Karpas-422 (cell line): ENCODE measurements around the gene COMP. TPM values are rescaled to one million over a fixed set of nuclear protein-coding genes. Genes with fewer than 3 reads are reported as not detected.

ENCODE experiments used
- DNase-seq: peaks from one replicate; pipeline ENCODE4 v3.0.0-alpha.2; 2015
- H2AFZ ChIP-seq: fragments of 200-600 bp; sonication (generic); 2 replicates; pipeline ENCODE4 v1.6.1; 2014; ENCODE audit warnings: antibody characterized with exemption, low read length, mixed read lengths
- H3K27ac ChIP-seq: fragments of 200-600 bp; sonication (generic); 2 replicates; pipeline ENCODE4 v1.5.1; 2014; ENCODE audit warnings: mild to moderate bottlenecking, low read length, moderate library complexity
- H3K27me3 ChIP-seq: fragments of 200-600 bp; sonication (generic); 2 replicates; pipeline ENCODE4 v1.6.1; 2014; ENCODE audit warnings: low read length, mixed read lengths
- H3K36me3 ChIP-seq: fragments of 200-600 bp; sonication (generic); 2 replicates; pipeline ENCODE4 v1.6.1; 2014; ENCODE audit warnings: low read length, mixed read lengths; ENCODE audit not compliant: insufficient read depth
- H3K4me1 ChIP-seq: fragments of 200-600 bp; sonication (generic); 2 replicates; pipeline ENCODE4 v1.6.1; 2014; ENCODE audit warnings: mild to moderate bottlenecking, low read length, mixed read lengths
- H3K4me2 ChIP-seq: fragments of 200-600 bp; sonication (generic); 2 replicates; pipeline ENCODE4 v1.6.1; 2014; ENCODE audit warnings: low read length, low read depth, mild to moderate bottlenecking; ENCODE audit not compliant: poor library complexity, severe bottlenecking
- H3K4me3 ChIP-seq: fragments of 200-600 bp; sonication (generic); 2 replicates; pipeline ENCODE4 v1.5.1; 2014; ENCODE audit warnings: mild to moderate bottlenecking, antibody characterized with exemption, low read length, mixed read lengths
- H3K79me2 ChIP-seq: fragments of 200-600 bp; sonication (generic); 2 replicates; pipeline ENCODE4 v1.6.1; 2014; ENCODE audit warnings: mild to moderate bottlenecking, low read length, mixed read lengths
- H3K9ac ChIP-seq: fragments of 200-600 bp; sonication (generic); 2 replicates; pipeline ENCODE4 v1.6.0; 2014; ENCODE audit warnings: low read length
- H3K9me2 ChIP-seq: fragments of 200-600 bp; sonication (generic), shearing (Covaris generic); replicated peaks from 2 replicates; pipeline ENCODE4 v1.6.0; 2014; ENCODE audit warnings: mild to moderate bottlenecking, low read length, moderate library complexity; ENCODE audit not compliant: insufficient read depth
- H3K9me3 ChIP-seq: fragments of 300-700, 200-600 bp; sonication (generic); 2 replicates; pipeline ENCODE4 v1.6.1; 2014; ENCODE audit warnings: low read length, mixed read lengths
- H4K20me1 ChIP-seq: fragments of 200-600 bp; sonication (generic); 2 replicates; pipeline ENCODE4 v1.6.1; 2014; ENCODE audit warnings: mild to moderate bottlenecking, antibody characterized with exemption, low read length, low read depth; ENCODE audit not compliant: insufficient read depth
- total RNA-seq: library from RNA; depleted of rRNA; stranded (reverse); fragments of >200 nt; shearing (Covaris generic); gene quantifications from 2 replicates; pipeline ENCODE4 v1.2.3, GENCODE V29; 2014; ENCODE audit warnings: low replicate concordance

Gene COMP
- total RNA-seq, 1 experiment from 2014 or later = not detected

DNA sequence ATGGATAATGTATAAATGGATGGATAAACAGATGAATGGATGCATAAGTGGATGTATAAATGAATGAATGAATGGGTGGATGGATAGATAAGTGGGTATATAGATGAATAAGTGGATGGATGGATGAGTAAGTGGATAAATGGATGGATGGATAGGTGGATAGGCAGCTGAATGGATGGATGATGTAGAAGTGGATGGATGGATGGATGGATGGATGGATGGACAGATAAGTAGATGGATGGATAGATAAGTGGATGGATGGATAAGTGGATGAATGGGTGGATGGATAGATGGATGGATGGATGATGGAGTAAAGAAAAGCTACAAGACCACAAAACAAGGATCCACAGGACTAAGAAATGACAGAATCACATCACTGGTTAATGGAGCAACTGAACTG, 9.0 kb upstream of the COMP start:
- H3K27ac ChIP-seq = no peak overlapping the region
- no peak overlapping the region for H3K4me2 ChIP-seq
- H4K20me1 ChIP-seq = no peaks in the 10 kb centered on the region
- H2AFZ ChIP-seq = no peak overlapping the region
- no peaks in the 10 kb centered on the region for H3K9me3 ChIP-seq
- no peaks in the 10 kb centered on the region for H3K4me1 ChIP-seq
- H3K79me2 ChIP-seq = no peaks in the 10 kb centered on the region
- no peak overlapping the region for H3K9ac ChIP-seq
- no peaks in the 10 kb centered on the region for H3K27me3 ChIP-seq
- H3K4me3 ChIP-seq = no peak overlapping the region
- no peak for DNase-seq
- no peaks in the 10 kb centered on the region for H3K36me3 ChIP-seq
- H3K9me2 ChIP-seq = no peaks in the 10 kb centered on the region

DNA sequence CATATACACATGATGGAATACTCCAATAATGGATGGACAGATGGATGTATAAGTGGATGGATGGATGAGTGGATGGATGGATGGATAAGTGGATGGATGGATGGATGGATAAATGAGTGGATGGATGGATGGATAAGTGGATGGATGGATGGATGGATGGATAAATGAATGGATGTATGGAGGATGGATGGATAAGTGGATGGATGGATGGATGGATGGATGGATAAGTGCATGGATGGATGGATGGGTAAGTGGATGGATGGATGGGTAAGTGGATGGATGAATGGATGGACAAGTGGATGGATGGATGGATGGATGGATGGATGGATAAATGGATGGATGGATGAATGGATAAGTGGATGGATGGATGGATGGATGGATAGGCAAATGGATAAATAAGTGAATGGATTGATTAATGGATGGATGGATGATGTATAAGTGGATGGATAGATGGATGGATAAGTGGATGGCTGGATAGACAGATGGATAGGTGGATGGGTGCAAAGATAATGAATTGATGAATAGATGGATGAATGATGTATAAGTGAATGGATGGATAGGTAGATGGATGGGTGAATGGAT, 8.4 kb upstream of the COMP start:
- Histone ChIP-seq H3K4me3 (no peak overlapping the region), H3K79me2 (no peaks in the 10 kb centered on the region), H3K9ac (no peak overlapping the region), H3K4me1 (no peaks in the 10 kb centered on the region), H3K27me3 (no peaks in the 10 kb centered on the region), H2AFZ (no peak overlapping the region), H3K9me3 (no peaks in the 10 kb centered on the region), H3K4me2 (no peak overlapping the region), H3K27ac (no peak overlapping the region), H4K20me1 (no peaks in the 10 kb centered on the region), H3K36me3 (no peaks in the 10 kb centered on the region), H3K9me2 (no peaks in the 10 kb centered on the region)
- DNase-seq = no peak

DNA sequence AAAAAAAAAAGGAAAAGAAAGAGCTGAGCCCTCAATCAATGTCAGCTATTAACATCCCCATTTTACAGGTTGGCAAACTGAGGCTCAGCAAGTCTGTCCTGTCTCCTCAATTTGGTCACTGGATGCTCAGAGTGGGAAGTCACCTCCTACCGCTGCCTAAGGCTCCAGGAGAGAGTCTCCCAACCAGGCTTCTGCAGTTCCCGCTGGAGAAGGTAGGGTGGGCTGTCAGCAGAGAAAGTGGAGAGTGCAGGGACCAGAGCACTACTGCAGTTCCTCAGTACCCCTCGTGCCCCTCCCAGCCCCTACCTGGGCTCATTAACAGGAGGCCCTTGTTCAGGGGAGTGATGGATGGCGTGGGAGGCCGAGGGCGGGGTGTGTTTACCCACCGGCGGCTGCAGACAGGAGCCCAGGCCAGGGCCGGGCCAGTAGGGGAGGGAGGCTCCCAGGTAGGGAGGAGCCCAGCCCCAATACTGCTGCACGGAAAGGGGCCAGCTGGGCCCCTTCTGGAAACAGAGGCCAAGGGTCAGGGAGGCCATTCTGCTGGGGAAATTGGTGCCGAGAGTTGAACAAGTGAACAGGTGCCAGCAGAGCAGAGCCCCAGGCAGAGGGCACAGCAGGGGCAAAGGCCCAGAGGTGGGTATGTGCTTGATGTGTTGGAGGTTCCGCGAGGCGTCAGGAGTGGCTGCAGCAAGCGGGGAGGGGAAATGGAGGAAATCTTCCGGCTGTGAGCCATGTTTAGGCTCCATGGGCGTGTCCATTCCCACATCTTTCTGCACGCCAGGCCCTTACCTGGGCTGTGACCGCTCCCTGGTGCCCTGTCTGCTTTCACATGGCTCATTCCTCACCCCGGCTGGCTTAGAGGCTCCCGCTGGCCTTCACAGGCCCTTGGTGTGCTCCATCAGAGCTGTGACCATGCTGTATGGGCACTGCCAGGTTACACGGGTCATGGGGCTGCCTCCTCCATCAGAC, 7.6 kb upstream of the COMP start:
- DNase-seq = no peak
- Histone ChIP-seq H3K27me3 (no peaks in the 10 kb centered on the region), H3K4me2 (no peak overlapping the region)

DNA sequence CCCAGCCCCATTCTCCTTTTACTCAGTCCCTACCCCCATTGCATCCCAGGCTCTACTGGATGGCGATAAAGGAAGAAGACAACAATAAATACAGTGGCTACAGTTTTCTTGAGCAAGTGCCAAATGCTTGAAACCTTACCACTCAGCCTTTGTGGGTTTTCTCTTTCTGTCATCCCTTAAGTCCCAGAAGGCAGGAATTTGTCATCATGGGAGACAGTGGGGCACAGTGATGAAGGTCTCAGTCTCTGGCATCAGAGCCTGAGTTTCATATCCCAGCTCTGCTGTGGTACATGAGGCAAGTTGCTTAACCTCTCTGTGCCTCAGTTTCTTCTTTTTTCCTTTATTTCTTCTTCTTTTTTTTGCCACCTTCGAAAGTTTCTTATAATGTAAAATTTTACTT, 5.1 kb upstream of the COMP start:
- H3K27ac ChIP-seq = no peak overlapping the region
- no peaks in the 10 kb centered on the region for H4K20me1 ChIP-seq
- no peaks in the 10 kb centered on the region for H3K9me2 ChIP-seq
- no peaks in the 10 kb centered on the region for H3K27me3 ChIP-seq
- no peak overlapping the region for H2AFZ ChIP-seq
- no peak overlapping the region for H3K4me2 ChIP-seq
- DNase-seq = no peak
- no peaks in the 10 kb centered on the region for H3K36me3 ChIP-seq
- no peaks in the 10 kb centered on the region for H3K79me2 ChIP-seq
- no peaks in the 10 kb centered on the region for H3K4me1 ChIP-seq
- H3K4me3 ChIP-seq = no peak overlapping the region
- H3K9ac ChIP-seq = no peak overlapping the region
- H3K9me3 ChIP-seq = no peaks in the 10 kb centered on the region

More for the DNA sequence above, 7.6 kb upstream of the COMP start:
- Histone ChIP-seq H3K9me2 (no peaks in the 10 kb centered on the region), H4K20me1 (no peaks in the 10 kb centered on the region), H3K9ac (no peak overlapping the region), H3K27ac (no peak overlapping the region), H3K4me1 (no peaks in the 10 kb centered on the region), H2AFZ (no peak overlapping the region), H3K36me3 (no peaks in the 10 kb centered on the region), H3K79me2 (no peaks in the 10 kb centered on the region), H3K4me3 (no peak overlapping the region), H3K9me3 (no peaks in the 10 kb centered on the region)

DNA sequence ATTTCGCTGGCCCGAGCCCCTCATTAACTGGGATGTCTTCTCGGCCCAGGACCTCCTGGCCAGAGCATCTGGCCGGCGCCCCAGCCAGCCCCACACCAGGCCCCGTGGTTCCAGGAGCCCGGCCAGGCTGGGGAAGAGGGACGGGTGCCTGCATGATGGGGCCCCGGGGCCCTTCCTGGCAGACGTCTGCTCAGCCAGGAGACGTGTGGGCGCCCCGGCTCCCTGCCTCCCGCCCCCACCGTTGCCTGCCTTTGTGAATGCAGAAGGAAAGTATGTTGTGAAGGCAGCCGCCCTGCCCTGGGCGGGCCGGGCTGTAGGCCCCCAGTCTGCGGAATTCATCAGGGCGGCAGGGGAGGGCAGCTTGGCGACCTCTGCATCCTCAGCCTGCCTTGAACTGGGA, 4.4 kb upstream of the COMP start:
- H2AFZ ChIP-seq = no peak overlapping the region
- no peak for DNase-seq
- no peak overlapping the region for H3K9ac ChIP-seq
- H3K36me3 ChIP-seq = no peaks in the 10 kb centered on the region
- H3K4me3 ChIP-seq = no peak overlapping the region
- no peak overlapping the region for H3K27ac ChIP-seq
- H3K9me2 ChIP-seq = no peaks in the 10 kb centered on the region
- H3K27me3 ChIP-seq = no peaks in the 10 kb centered on the region
- H3K4me1 ChIP-seq = no peaks in the 10 kb centered on the region
- H3K4me2 ChIP-seq = no peak overlapping the region
- no peaks in the 10 kb centered on the region for H4K20me1 ChIP-seq
- no peaks in the 10 kb centered on the region for H3K79me2 ChIP-seq
- H3K9me3 ChIP-seq = no peaks in the 10 kb centered on the region

DNA sequence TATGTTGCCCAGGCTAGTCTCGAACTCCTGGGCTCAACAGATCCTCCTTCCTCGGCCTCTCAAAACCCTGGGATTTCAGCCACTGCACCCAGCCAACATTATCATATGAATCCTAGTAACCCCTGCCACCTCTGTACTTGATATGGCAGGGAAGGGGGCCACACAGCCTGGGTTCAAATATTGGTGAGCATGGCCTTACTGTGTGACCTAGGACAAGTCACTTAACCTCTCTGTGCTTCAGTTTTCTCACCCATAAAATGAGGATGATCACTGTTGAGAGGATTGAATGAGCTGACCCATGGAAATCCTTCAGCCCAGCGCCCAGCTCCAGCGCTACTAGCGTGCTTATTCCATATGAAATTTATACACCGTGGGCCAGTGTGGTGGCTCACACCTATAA, 3.6 kb upstream of the COMP start:
- H3K4me2 ChIP-seq = no peak overlapping the region
- no peaks in the 10 kb centered on the region for H3K27me3 ChIP-seq
- H3K36me3 ChIP-seq = no peaks in the 10 kb centered on the region

GRCh38 chr19:18794029-18794313, 2.9 kb upstream of the COMP start:
- no peaks in the 10 kb centered on the region for H3K27me3 ChIP-seq
- no peak overlapping the region for H3K4me3 ChIP-seq
- H3K9me3 ChIP-seq = no peaks in the 10 kb centered on the region
- no peak overlapping the region for H3K9ac ChIP-seq
- H4K20me1 ChIP-seq = no peaks in the 10 kb centered on the region
- no peaks in the 10 kb centered on the region for H3K4me1 ChIP-seq
- H3K9me2 ChIP-seq = no peaks in the 10 kb centered on the region
- DNase-seq = no peak
- H3K36me3 ChIP-seq = no peaks in the 10 kb centered on the region
- H3K27ac ChIP-seq = no peak overlapping the region
- H3K79me2 ChIP-seq = no peaks in the 10 kb centered on the region
- no peak overlapping the region for H2AFZ ChIP-seq
- H3K4me2 ChIP-seq = no peak overlapping the region

More for the DNA sequence above, 3.6 kb upstream of the COMP start:
- Histone ChIP-seq H4K20me1 (no peaks in the 10 kb centered on the region), H3K4me3 (no peak overlapping the region), H3K4me1 (no peaks in the 10 kb centered on the region), H3K27ac (no peak overlapping the region), H3K9me3 (no peaks in the 10 kb centered on the region), H3K9me2 (no peaks in the 10 kb centered on the region), H3K79me2 (no peaks in the 10 kb centered on the region), H3K9ac (no peak overlapping the region), H2AFZ (no peak overlapping the region)
- DNase-seq = no peak

DNA sequence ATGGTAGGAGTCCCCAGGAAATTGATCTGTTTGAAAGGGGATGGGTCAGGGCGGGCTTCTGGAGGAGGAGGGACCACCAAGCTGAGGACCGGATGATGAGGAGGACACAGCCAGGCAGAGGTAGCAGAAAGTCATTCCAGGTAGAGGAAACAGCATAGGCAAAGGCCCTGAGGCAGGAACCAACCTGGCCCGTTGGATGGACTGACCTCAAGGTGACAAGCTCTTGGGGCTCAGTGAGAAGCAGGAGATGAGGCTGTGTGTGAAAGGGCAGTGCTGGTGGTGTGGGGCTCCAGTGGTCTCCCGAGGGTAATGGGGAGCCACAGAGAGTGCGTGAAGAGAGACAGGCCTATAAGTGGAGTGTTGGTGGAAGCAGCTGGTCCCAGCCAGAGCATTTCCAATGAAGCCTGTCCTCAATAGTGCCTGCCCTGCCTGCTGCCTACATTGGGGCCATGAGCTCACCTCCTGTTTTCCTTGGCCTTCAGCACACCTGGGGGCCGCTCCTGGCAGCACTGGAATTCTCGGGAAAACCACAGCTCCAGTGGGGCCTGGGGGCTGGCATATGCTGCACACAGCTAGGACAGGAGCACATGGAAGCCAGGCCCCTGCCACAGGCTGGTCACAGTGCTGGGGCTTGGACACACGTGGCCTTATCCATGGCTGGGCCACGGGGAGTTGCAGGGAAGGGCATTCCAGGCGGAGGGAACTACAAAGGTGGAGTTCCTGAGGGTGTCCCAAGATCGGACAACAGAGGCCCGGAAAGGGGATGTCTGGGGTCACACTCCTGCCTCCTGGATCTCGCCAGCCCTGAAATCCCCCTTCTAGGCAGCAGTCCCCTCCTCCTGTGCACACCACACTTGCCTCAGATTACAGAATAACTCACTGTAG, 2.3 kb upstream of the COMP start:
- Histone ChIP-seq H4K20me1 (no peaks in the 10 kb centered on the region), H3K27ac (no peak overlapping the region), H3K4me2 (no peak overlapping the region), H3K9ac (no peak overlapping the region), H3K36me3 (no peaks in the 10 kb centered on the region), H3K4me1 (no peaks in the 10 kb centered on the region), H3K9me2 (no peaks in the 10 kb centered on the region), H3K27me3 (no peaks in the 10 kb centered on the region), H3K4me3 (no peak overlapping the region), H3K79me2 (no peaks in the 10 kb centered on the region), H3K9me3 (no peaks in the 10 kb centered on the region), H2AFZ (no peak overlapping the region)
- no peak for DNase-seq
